ENCODE measurements around the gene SLC2A10. TPM values are rescaled to one million over a fixed set of nuclear protein-coding genes. Genes with fewer than 3 reads are reported as not detected.

SLC2A10 gene
- total RNA-seq, 1 experiment from 2014 or later, result 0.05 TPM

DNA sequence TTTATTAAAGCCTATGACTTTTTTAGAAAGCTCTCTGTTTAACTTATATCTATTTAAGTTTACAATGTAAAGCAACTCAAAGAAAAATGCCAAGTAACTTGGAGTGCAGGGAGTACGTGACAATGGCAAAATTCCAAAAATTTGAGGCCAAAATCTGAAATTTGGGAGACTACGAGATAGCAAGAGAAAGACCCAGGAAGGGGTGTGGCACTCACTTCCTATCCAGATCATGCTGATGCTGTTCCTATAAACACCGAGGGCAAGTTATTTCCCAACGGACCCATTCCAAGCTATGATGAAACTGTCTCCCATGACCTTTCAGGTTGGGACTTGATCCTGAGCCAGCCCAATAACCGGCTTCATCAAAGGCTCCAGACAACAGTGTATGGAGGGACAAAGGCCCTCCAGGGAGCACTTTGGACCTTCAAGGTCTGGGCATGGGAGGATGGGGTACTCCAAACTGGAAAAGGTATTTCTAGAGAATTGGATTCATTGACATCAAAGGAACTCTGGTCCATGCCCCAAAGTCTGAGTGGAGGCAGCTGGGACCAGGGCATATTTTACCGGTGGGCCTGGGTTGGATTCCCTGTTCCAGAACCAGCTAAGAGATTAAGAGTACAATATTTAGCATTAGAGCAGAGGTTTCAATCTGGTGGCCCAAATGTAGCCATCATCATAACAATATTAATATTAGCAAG is 42.5 kb upstream of the SLC2A10 start:
- Histone ChIP-seq H3K4me2 (ENCODE audit: low read length) (no peak overlapping the region), H2AFZ (ENCODE audit: low read depth, low read length, poor library complexity, severe bottlenecking) (no peak overlapping the region), H3K79me2 (ENCODE audit: insufficient read depth, low read length) (no peaks in the 10 kb centered on the region), H3K27ac (ENCODE audit: low read depth, low read length) (no peak overlapping the region), H3K4me3 (replicated peaks in 1 of 2; ENCODE audit: low read depth in 1 of 2, low read length in 2 of 2) (no peak overlapping the region), H4K20me1 (ENCODE audit: insufficient read depth) (no peaks in the 10 kb centered on the region), H3K9ac (ENCODE audit: low read length) (no peak overlapping the region), H3K4me1 (ENCODE audit: control insufficient read depth in 1 of 2, insufficient read depth in 2 of 2, low read length in 2 of 2) (peaks cover 0 to 6% of the 10 kb centered on the region in 2 experiments; a peak in 1 of 4 replicates), H3K27me3 (ENCODE audit: insufficient read depth, low read length) (0 out of 2 replicates have a peak, but pooled peaks cover 5% of the 10 kb centered on the region), H3K9me3 (ENCODE audit: control insufficient read depth in 1 of 2, insufficient read depth in 1 of 2, low read depth in 1 of 2, low read length in 2 of 2) (no peaks in the 10 kb centered on the region), H3K9me2 (ENCODE audit: insufficient read depth) (no peaks in the 10 kb centered on the region), H3K36me3 (ENCODE audit: control insufficient read depth in 1 of 2, insufficient read depth in 2 of 2, low read length in 2 of 2) (no peaks in the 10 kb centered on the region)
- no peak for TF ChIP-seq JUND (IDR thresholded peaks at IDR 0.05)
- TF ChIP-seq TCF7L2 (IDR thresholded peaks at IDR 0.05; ENCODE audit: borderline replicate concordance, extremely low read depth, insufficient read depth, insufficient read length), result peak; percentile 32
- BruUV-seq (replicated peaks), result no TSS peak
- RAD21 ChIA-PET (ENCODE audit: low non-redundant PET in 1 of 2, low total read pairs in 2 of 2, uncharacterized antibody in 2 of 2, unreplicated experiment in 2 of 2), result no interaction called here
- intact Hi-C loops (cut with micrococcal nuclease), result no loop called here
- POLR2A ChIA-PET, result no interaction called here
- DNase-seq (ENCODE audit: low read depth, low spot score) (no peak), ATAC-seq (no peak)
- CTCF ChIA-PET, result no interaction called here

GRCh38 chr20:46670228-46670584 is 39.2 kb upstream of the SLC2A10 start:
- BruUV-seq (replicated peaks), result no TSS peak
- no peaks in the 10 kb centered on the region for H4K20me1 ChIP-seq (ENCODE audit: insufficient read depth)
- intact Hi-C loops (cut with micrococcal nuclease), result no loop called here
- ChIA-PET CTCF (no interaction called here), POLR2A (no interaction called here), RAD21 (ENCODE audit: low non-redundant PET in 1 of 2, low total read pairs in 2 of 2, uncharacterized antibody in 2 of 2, unreplicated experiment in 2 of 2) (no interaction called here)
- no peaks in the 10 kb centered on the region for H3K36me3 ChIP-seq (ENCODE audit: control insufficient read depth in 1 of 2, insufficient read depth in 2 of 2, low read length in 2 of 2)
- no peaks in the 10 kb centered on the region for H3K9me3 ChIP-seq (ENCODE audit: control insufficient read depth in 1 of 2, insufficient read depth in 1 of 2, low read depth in 1 of 2, low read length in 2 of 2)
- H3K27me3 ChIP-seq (ENCODE audit: insufficient read depth, low read length), result no peaks in the 10 kb centered on the region
- no peak overlapping the region for H3K27ac ChIP-seq (ENCODE audit: low read depth, low read length)
- H3K4me3 ChIP-seq (replicated peaks in 1 of 2; ENCODE audit: low read depth in 1 of 2, low read length in 2 of 2), result no peak overlapping the region
- DNase-seq (ENCODE audit: low read depth, low spot score) (no peak), ATAC-seq (no peak)
- H3K9me2 ChIP-seq (ENCODE audit: insufficient read depth), result no peaks in the 10 kb centered on the region
- H3K4me2 ChIP-seq (ENCODE audit: low read length), result no peak overlapping the region
- H3K9ac ChIP-seq (ENCODE audit: low read length), result no peak overlapping the region
- no peak overlapping the region for H2AFZ ChIP-seq (ENCODE audit: low read depth, low read length, poor library complexity, severe bottlenecking)
- H3K79me2 ChIP-seq (ENCODE audit: insufficient read depth, low read length), result no peaks in the 10 kb centered on the region
- TF ChIP-seq CEBPB (IDR thresholded peaks at IDR 0.05; ENCODE audit: low read depth) (no peak), JUND (IDR thresholded peaks at IDR 0.05) (no peak), ZNF274 (IDR thresholded peaks at IDR 0.05; ENCODE audit: low read depth, low read length) (no peak), CBX3 (IDR thresholded peaks at IDR 0.05; ENCODE audit: low read depth) (no peak), SIN3A (IDR thresholded peaks at IDR 0.05; ENCODE audit: low read depth) (no peak), EZH2 (IDR thresholded peaks at IDR 0.05) (no peak), YY1 (IDR thresholded peaks at IDR 0.05; ENCODE audit: extremely low read depth, insufficient replicate concordance, low read depth, low read length) (no peak)
- TF ChIP-seq, protein P1, sequence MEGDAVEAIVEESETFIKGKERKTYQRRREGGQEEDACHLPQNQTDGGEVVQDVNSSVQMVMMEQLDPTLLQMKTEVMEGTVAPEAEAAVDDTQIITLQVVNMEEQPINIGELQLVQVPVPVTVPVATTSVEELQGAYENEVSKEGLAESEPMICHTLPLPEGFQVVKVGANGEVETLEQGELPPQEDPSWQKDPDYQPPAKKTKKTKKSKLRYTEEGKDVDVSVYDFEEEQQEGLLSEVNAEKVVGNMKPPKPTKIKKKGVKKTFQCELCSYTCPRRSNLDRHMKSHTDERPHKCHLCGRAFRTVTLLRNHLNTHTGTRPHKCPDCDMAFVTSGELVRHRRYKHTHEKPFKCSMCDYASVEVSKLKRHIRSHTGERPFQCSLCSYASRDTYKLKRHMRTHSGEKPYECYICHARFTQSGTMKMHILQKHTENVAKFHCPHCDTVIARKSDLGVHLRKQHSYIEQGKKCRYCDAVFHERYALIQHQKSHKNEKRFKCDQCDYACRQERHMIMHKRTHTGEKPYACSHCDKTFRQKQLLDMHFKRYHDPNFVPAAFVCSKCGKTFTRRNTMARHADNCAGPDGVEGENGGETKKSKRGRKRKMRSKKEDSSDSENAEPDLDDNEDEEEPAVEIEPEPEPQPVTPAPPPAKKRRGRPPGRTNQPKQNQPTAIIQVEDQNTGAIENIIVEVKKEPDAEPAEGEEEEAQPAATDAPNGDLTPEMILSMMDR (IDR thresholded peaks at IDR 0.05 in 2 of 3, conservative IDR thresholded peaks at IDR 0.05 in 1 of 3; ENCODE audit: borderline replicate concordance in 1 of 3, insufficient read depth in 1 of 3, low read depth in 2 of 3, low read length in 2 of 3), result no peak
- TF ChIP-seq, protein P2, sequence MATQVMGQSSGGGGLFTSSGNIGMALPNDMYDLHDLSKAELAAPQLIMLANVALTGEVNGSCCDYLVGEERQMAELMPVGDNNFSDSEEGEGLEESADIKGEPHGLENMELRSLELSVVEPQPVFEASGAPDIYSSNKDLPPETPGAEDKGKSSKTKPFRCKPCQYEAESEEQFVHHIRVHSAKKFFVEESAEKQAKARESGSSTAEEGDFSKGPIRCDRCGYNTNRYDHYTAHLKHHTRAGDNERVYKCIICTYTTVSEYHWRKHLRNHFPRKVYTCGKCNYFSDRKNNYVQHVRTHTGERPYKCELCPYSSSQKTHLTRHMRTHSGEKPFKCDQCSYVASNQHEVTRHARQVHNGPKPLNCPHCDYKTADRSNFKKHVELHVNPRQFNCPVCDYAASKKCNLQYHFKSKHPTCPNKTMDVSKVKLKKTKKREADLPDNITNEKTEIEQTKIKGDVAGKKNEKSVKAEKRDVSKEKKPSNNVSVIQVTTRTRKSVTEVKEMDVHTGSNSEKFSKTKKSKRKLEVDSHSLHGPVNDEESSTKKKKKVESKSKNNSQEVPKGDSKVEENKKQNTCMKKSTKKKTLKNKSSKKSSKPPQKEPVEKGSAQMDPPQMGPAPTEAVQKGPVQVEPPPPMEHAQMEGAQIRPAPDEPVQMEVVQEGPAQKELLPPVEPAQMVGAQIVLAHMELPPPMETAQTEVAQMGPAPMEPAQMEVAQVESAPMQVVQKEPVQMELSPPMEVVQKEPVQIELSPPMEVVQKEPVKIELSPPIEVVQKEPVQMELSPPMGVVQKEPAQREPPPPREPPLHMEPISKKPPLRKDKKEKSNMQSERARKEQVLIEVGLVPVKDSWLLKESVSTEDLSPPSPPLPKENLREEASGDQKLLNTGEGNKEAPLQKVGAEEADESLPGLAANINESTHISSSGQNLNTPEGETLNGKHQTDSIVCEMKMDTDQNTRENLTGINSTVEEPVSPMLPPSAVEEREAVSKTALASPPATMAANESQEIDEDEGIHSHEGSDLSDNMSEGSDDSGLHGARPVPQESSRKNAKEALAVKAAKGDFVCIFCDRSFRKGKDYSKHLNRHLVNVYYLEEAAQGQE (IDR thresholded peaks at IDR 0.05; ENCODE audit: low read depth), result no peak
- TF ChIP-seq, protein P3, sequence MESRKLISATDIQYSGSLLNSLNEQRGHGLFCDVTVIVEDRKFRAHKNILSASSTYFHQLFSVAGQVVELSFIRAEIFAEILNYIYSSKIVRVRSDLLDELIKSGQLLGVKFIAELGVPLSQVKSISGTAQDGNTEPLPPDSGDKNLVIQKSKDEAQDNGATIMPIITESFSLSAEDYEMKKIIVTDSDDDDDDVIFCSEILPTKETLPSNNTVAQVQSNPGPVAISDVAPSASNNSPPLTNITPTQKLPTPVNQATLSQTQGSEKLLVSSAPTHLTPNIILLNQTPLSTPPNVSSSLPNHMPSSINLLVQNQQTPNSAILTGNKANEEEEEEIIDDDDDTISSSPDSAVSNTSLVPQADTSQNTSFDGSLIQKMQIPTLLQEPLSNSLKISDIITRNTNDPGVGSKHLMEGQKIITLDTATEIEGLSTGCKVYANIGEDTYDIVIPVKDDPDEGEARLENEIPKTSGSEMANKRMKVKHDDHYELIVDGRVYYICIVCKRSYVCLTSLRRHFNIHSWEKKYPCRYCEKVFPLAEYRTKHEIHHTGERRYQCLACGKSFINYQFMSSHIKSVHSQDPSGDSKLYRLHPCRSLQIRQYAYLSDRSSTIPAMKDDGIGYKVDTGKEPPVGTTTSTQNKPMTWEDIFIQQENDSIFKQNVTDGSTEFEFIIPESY (IDR thresholded peaks at IDR 0.05; ENCODE audit: extremely low read depth, insufficient replicate concordance, low read length), result no peak
- peaks cover 0 to 6% of the 10 kb centered on the region in 2 experiments; a peak in 1 of 4 replicates for H3K4me1 ChIP-seq (ENCODE audit: control insufficient read depth in 1 of 2, insufficient read depth in 2 of 2, low read length in 2 of 2)
